CD4-positive, alpha-beta T cell treated with Interferon gamma for 1 hour (primary cell): Measurements from ENCODE around the gene TRIM47.
"Not testable (repeated sequence)": the region's sequence is repeated elsewhere in the genome, so short reads cannot be mapped to it uniquely, and the experiment has no call there.

ENCODE experiments used
- DNase-seq: peaks from one replicate; pipeline ENCODE4 v3.0.0-alpha.2; 2020

Gene TRIM47

GRCh38 chr17:75865404-75866188 lies 12.8 kb downstream of the TRIM47 start:
- DNase-seq, result not testable (repeated sequence)

GRCh38 chr17:75864887-75865286 lies 13.5 kb downstream of the TRIM47 start:
- peak; percentile 20 for DNase-seq

GRCh38 chr17:75864448-75864871 lies 13.9 kb downstream of the TRIM47 start:
- peak; percentile 75 for DNase-seq

- no peak for DNase-seq
Measured at GRCh38 chr17:75861927-75862317, 16.5 kb downstream of the TRIM47 start.

- DNase-seq, result not testable (repeated sequence)
Measured at GRCh38 chr17:75859358-75859757, 19.0 kb downstream of the TRIM47 start.

- DNase-seq, result no peak
Measured at GRCh38 chr17:75856062-75856756, 22.2 kb downstream of the TRIM47 start.

GRCh38 chr17:75855310-75856061 lies 22.9 kb downstream of the TRIM47 start, which contains the start of gene WBP2:
TSS of gene WBP2 (minus strand) at chr17:75855335. CDS start at chr17:75855297, 38 bp downstream.
- DNase-seq, result peak; percentile 99

GRCh38 chr17:75854881-75855309 lies 23.5 kb downstream of the TRIM47 start:
- DNase-seq, result no peak

GRCh38 chr17:75854101-75854748 lies 24.2 kb downstream of the TRIM47 start:
- DNase-seq, result no peak

- DNase-seq, result no peak
Measured at GRCh38 chr17:75853433-75853832, 24.9 kb downstream of the TRIM47 start.

GRCh38 chr17:75851693-75851991 lies 26.7 kb downstream of the TRIM47 start:
- not testable (repeated sequence) for DNase-seq

- DNase-seq, result no peak
Measured at GRCh38 chr17:75850928-75851692, 27.3 kb downstream of the TRIM47 start.

- DNase-seq, result no peak
Measured at GRCh38 chr17:75849724-75850123, 28.7 kb downstream of the TRIM47 start.

- DNase-seq, result no peak
Measured at GRCh38 chr17:75849279-75849646, 29.1 kb downstream of the TRIM47 start.

GRCh38 chr17:75848523-75849278 lies 29.7 kb downstream of the TRIM47 start:
- peak; percentile 60 for DNase-seq

GRCh38 chr17:75847614-75848522 lies 30.5 kb downstream of the TRIM47 start:
- no peak for DNase-seq

GRCh38 chr17:75846692-75847613 lies 31.4 kb downstream of the TRIM47 start:
- no peak for DNase-seq

GRCh38 chr17:75845933-75846691 lies 32.3 kb downstream of the TRIM47 start:
- DNase-seq, result no peak
